Spleen (tissue), 7 donors: Measurements from ENCODE around the gene YEATS2.

Source experiments
- POLR2A ChIP-seq, 3 donors: fragments of 450-650 bp; IDR thresholded peaks; one replicate each; pipeline ENCODE4 v1.5.1; 2017; ENCODE audit warnings: antibody characterized with exemption in 3 of 3, mild to moderate bottlenecking in 1 of 3
- POLR2AphosphoS5 ChIP-seq, 3 donors: sonication (generic); formaldehyde crosslinking; IDR thresholded peaks; one replicate each; pipeline ENCODE4 v1.5.1; 2017; ENCODE audit warnings: antibody characterized with exemption in 3 of 3
- TF ChIP-seq, protein P1 (sequence below), 11 experiments: fragments of 200-600 bp in 7 of 11; fragments of 450-650 bp in 4 of 11; sonication (generic) in 4 of 11; IDR thresholded peaks in 8 of 11; conservative IDR thresholded peaks in 3 of 11; 1 replicate in 7 of 11; 2 replicates in 4 of 11; pipeline versions ENCODE4 v1.4.0 to v1.8.0; 2016 to 2021; ENCODE audit warnings: antibody characterized with exemption in 11 of 11, inconsistent platforms in 4 of 11, mild to moderate bottlenecking in 1 of 11
- donor health status: DM: no; HTN: no; CAD: no; lungs with moderate emphysema.
- donor health status: DM: no; HTN: no; CAD: no.
- donor health status: DM: no; HTN: no; CAD: no.

DNA sequence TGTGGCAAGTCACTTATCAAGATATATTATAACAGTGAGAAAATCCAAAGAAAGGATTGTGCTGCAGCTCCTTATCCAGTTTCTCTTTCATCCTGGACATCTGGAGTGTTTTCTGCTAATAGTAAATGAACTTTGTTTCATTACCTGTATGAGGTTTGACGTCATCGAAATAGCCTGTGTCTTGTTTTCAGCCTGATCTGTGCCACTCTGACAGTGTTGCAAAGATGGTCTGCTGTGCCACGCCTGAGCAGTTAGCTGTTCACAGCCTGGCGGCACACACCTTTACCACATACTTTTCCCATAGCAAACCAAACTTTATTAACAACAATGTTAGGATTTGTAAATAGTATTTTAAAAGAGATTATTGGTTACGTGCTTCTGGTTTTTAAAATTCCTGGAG, 34.0 kb downstream of the YEATS2 start:
- TF ChIP-seq POLR2A (IDR thresholded peaks at IDR 0.05) (no peak), POLR2AphosphoS5 (IDR thresholded peaks at IDR 0.05) (no peak)
- TF ChIP-seq, protein P1, sequence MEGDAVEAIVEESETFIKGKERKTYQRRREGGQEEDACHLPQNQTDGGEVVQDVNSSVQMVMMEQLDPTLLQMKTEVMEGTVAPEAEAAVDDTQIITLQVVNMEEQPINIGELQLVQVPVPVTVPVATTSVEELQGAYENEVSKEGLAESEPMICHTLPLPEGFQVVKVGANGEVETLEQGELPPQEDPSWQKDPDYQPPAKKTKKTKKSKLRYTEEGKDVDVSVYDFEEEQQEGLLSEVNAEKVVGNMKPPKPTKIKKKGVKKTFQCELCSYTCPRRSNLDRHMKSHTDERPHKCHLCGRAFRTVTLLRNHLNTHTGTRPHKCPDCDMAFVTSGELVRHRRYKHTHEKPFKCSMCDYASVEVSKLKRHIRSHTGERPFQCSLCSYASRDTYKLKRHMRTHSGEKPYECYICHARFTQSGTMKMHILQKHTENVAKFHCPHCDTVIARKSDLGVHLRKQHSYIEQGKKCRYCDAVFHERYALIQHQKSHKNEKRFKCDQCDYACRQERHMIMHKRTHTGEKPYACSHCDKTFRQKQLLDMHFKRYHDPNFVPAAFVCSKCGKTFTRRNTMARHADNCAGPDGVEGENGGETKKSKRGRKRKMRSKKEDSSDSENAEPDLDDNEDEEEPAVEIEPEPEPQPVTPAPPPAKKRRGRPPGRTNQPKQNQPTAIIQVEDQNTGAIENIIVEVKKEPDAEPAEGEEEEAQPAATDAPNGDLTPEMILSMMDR (IDR thresholded peaks at IDR 0.05 in 8 of 11, conservative IDR thresholded peaks at IDR 0.05 in 3 of 11) = no peak
